ENCODE results near the gene ICAM1. TPM values are rescaled to one million over a fixed set of nuclear protein-coding genes. Genes with fewer than 3 reads are reported as not detected.

The ICAM1 gene
- total RNA-seq, 1 experiment from 2014 or later, result 2.3 TPM

DNA sequence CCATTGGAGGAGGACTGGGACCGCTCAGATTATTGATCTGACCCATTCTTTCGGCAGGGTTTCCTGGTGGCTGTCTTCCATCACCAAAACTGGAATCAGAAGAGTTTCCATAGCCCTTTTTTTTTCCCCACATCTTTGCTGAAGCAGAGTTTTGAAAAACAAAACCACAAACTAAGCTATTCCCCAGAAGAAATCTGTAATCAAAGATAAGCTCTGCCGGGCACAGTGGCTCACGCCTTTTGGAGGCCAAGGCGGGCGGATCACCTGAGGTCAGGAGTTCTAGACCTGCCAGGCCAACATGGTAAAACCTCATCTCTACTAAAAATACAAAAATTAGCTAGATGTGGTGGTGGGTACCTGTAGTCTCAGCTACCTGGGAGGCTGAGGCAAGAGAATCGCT is 4.2 kb upstream of the ICAM1 start:
- WGBS (ENCODE audit: extremely low coverage, insufficient read length, low lambda C conversion rate), result no CpG with 5 or more reads among the region's 7 CpGs
- no peak for DNase-seq
- H3K79me2 ChIP-seq (ENCODE audit: insufficient read depth, low read length), result no peaks in the 10 kb centered on the region
- H2AFZ ChIP-seq (ENCODE audit: low read length), result no peak overlapping the region
- no peak overlapping the region for H3K23ac ChIP-seq (ENCODE audit: insufficient read length, low read depth, low read length)
- no peaks in the 10 kb centered on the region for H3K4me1 ChIP-seq (ENCODE audit: insufficient read depth, low read length)
- H3K4me1 Mint-ChIP-seq, result 0 out of 4 replicates have a peak, but pooled peaks cover 0 to 6% of the 10 kb centered on the region in 2 experiments
- H2BK5ac ChIP-seq (ENCODE audit: insufficient read length, low read length), result no peak overlapping the region
- H3K18ac ChIP-seq (ENCODE audit: insufficient read length, low read depth, low read length), result no peak overlapping the region
- H3K4me2 ChIP-seq (ENCODE audit: insufficient read depth, insufficient read length, low read length), result no peak overlapping the region
- H3K9ac ChIP-seq (ENCODE audit: extremely low read depth, insufficient read length, low read length), result no peak overlapping the region
- no peaks in the 10 kb centered on the region for H3K9me3 ChIP-seq (ENCODE audit: control insufficient read depth, low read depth, low read length)
- H3K4me3 Mint-ChIP-seq, result no peak overlapping the region
- TF ChIP-seq, protein P1, sequence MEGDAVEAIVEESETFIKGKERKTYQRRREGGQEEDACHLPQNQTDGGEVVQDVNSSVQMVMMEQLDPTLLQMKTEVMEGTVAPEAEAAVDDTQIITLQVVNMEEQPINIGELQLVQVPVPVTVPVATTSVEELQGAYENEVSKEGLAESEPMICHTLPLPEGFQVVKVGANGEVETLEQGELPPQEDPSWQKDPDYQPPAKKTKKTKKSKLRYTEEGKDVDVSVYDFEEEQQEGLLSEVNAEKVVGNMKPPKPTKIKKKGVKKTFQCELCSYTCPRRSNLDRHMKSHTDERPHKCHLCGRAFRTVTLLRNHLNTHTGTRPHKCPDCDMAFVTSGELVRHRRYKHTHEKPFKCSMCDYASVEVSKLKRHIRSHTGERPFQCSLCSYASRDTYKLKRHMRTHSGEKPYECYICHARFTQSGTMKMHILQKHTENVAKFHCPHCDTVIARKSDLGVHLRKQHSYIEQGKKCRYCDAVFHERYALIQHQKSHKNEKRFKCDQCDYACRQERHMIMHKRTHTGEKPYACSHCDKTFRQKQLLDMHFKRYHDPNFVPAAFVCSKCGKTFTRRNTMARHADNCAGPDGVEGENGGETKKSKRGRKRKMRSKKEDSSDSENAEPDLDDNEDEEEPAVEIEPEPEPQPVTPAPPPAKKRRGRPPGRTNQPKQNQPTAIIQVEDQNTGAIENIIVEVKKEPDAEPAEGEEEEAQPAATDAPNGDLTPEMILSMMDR (conservative IDR thresholded peaks at IDR 0.05), result no peak
- no peak overlapping the region for H3K14ac ChIP-seq (ENCODE audit: insufficient read depth, low read length)
- no peaks in the 10 kb centered on the region for H3K79me1 ChIP-seq (ENCODE audit: insufficient read depth, low read depth, low read length, poor library complexity, severe bottlenecking)
- H3T11ph ChIP-seq (ENCODE audit: low read length), result no peak overlapping the region
- H2BK20ac ChIP-seq (ENCODE audit: low read depth, low read length, poor library complexity, severe bottlenecking), result no peak overlapping the region
- H4K91ac ChIP-seq (ENCODE audit: insufficient read length, low read depth, low read length), result no peak overlapping the region
- H2BK12ac ChIP-seq (ENCODE audit: insufficient read length, low read depth, low read length), result no peak overlapping the region
- H3K27ac ChIP-seq (ENCODE audit: insufficient read length, low read depth, low read length), result no peak overlapping the region
- H3K4ac ChIP-seq (ENCODE audit: low read depth, low read length), result no peak overlapping the region
- H3K27me3 Mint-ChIP-seq (ENCODE audit: low read depth), result peaks cover 45% of the 10 kb centered on the region
- peaks cover 9% of the 10 kb centered on the region; the same call in 1 of the 2 replicates for H3K27me3 ChIP-seq (ENCODE audit: insufficient read depth, low read length)
- H2BK120ac ChIP-seq (ENCODE audit: low read depth, low read length, poor library complexity, severe bottlenecking), result no peak overlapping the region
- no peak overlapping the region for H4K5ac ChIP-seq (ENCODE audit: insufficient read length, low read depth, low read length)
- H3K56ac ChIP-seq (ENCODE audit: insufficient read length, low read depth, low read length), result no peak overlapping the region
- no peaks in the 10 kb centered on the region for H4K20me1 ChIP-seq (ENCODE audit: control insufficient read depth, insufficient read depth, insufficient read length)
- no peak overlapping the region for H2AK5ac ChIP-seq (ENCODE audit: insufficient read length, low read length)
- H4K8ac ChIP-seq (replicated peaks; ENCODE audit: insufficient read length, low read depth, low read length), result no peak overlapping the region
- H3K27ac Mint-ChIP-seq, result no peak overlapping the region
- H3K36me3 Mint-ChIP-seq (ENCODE audit: insufficient read depth in 1 of 3, low read depth in 3 of 3), result no peaks in the 10 kb centered on the region
- peaks cover 6% of the 10 kb centered on the region for H3K23me2 ChIP-seq (ENCODE audit: insufficient read length, low read depth, low read length, poor library complexity, severe bottlenecking)
- H3K9me3 Mint-ChIP-seq, result no peaks in the 10 kb centered on the region
- H2BK15ac ChIP-seq (ENCODE audit: low read depth, low read length), result no peak overlapping the region
